ENCODE data around the gene DPYSL5.

The DPYSL5 gene

GRCh38 chr2:26989156-26989555 lies 141.2 kb downstream of the DPYSL5 start:
- Mint-ChIP-seq H3K9me3 (no peaks in the 10 kb centered on the region), H3K36me3 (ENCODE audit: low read depth) (no peaks in the 10 kb centered on the region), H3K27me3 (peaks cover 3% of the 10 kb centered on the region), H3K27ac (no peak overlapping the region), H3K4me3 (no peak overlapping the region), H3K4me1 (ENCODE audit: low read depth) (no peaks in the 10 kb centered on the region)
- intact Hi-C loops (cut with micrococcal nuclease) = no loop called here

DNA sequence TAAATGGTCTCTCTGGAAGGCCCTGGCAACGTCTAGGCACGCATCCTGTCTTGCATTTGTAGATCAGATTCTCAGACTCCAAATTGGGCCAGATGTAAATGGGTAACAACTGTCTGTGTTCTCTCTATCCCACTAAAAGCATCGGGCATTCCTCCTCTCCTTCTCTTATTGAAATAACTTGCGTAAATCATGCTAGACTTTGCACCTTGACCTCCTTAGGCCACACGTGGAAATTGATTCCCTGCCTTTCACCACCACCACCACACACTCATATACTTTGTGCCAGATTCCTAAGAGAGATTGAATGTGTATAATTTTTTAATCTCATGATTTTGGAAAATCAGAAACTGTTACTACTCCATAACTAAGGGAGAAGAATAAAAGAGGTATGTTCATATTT lies 143.8 kb downstream of the DPYSL5 start:
- no peaks in the 10 kb centered on the region for H3K36me3 Mint-ChIP-seq (ENCODE audit: low read depth)
- H3K4me1 Mint-ChIP-seq (ENCODE audit: low read depth) = no peaks in the 10 kb centered on the region
- H3K4me3 Mint-ChIP-seq = no peak overlapping the region
- intact Hi-C loops (cut with micrococcal nuclease) = no loop called here
- peaks cover 3% of the 10 kb centered on the region for H3K27me3 Mint-ChIP-seq
- H3K27ac Mint-ChIP-seq = no peak overlapping the region
- H3K9me3 Mint-ChIP-seq = no peaks in the 10 kb centered on the region

DNA sequence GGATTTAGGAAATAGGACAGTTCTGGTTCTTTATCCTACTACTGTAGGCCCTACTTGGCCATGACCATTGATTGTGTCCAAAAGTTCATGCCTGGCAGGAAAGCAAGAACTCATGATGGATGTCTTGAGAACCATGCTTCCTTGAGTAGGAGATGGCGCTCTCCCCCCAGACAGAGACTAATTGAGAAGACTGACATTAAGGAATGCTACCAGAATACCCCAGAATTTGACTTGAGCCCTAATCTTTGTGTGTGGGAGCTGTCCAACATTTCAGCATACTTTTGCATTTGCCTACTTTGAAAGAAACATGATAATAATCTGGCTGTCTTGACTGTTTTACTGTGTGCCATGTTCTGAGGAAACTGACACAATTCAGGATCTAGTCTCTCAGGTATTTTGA lies 145.8 kb downstream of the DPYSL5 start:
- Mint-ChIP-seq H3K36me3 (ENCODE audit: low read depth) (no peaks in the 10 kb centered on the region), H3K9me3 (no peaks in the 10 kb centered on the region), H3K27ac (no peak overlapping the region), H3K27me3 (peaks cover 3% of the 10 kb centered on the region), H3K4me1 (ENCODE audit: low read depth) (no peaks in the 10 kb centered on the region), H3K4me3 (no peak overlapping the region)
- intact Hi-C loops (cut with micrococcal nuclease) = no loop called here

GRCh38 chr2:26994983-26995382 lies 147.1 kb downstream of the DPYSL5 start:
- Mint-ChIP-seq H3K36me3 (ENCODE audit: low read depth) (no peaks in the 10 kb centered on the region), H3K9me3 (no peaks in the 10 kb centered on the region), H3K4me1 (ENCODE audit: low read depth) (peaks cover 1% of the 10 kb centered on the region), H3K4me3 (no peak overlapping the region), H3K27ac (no peak overlapping the region), H3K27me3 (peaks cover 3% of the 10 kb centered on the region)
- intact Hi-C loops (cut with micrococcal nuclease) = no loop called here

DNA sequence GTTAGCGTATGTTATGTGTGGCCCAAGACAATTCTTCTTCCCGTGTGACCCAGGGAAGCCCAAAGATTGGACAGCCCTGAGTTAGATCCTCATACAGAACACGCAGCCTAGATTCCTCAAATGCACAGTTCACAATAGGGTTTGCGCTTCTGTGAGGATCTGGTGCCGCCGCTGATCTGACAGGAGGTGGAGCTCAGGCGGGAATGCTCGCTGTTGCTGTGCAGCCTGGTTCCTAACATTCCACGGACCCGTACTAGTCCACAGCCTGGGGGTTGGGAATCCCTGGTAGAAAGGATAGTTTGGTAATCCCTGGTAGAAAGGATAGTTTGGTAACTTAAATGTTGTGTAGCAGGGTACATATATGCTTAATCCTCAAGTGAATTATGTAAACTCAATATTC lies 149.5 kb downstream of the DPYSL5 start:
- peaks cover 8% of the 10 kb centered on the region for H3K4me1 Mint-ChIP-seq (ENCODE audit: low read depth)
- H3K36me3 Mint-ChIP-seq (ENCODE audit: low read depth) = no peaks in the 10 kb centered on the region
- no peaks in the 10 kb centered on the region for H3K27me3 Mint-ChIP-seq
- no peak overlapping the region for H3K4me3 Mint-ChIP-seq
- intact Hi-C loops (cut with micrococcal nuclease) = no loop called here
- H3K27ac Mint-ChIP-seq = no peak overlapping the region
- H3K9me3 Mint-ChIP-seq = no peaks in the 10 kb centered on the region

DNA sequence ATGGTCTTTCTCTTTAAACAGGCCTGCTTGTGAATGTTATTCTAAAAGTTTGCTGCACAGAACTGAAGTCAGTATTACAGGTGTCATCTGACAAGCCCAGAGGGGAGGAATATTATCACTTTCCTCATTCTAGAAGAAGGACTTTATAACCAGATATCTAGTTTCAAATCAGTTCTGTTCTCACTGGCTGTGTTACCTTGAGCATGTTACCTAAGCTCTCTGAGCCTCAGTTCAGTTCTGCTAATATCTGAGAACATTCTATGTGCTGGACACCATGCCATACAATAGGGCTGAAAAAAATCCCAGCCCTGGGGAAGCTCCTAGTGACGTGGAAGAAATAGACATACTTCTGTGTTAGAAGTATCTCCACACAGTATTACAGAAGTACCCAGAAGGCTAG lies 150.4 kb downstream of the DPYSL5 start:
- Mint-ChIP-seq H3K9me3 (no peaks in the 10 kb centered on the region), H3K36me3 (ENCODE audit: low read depth) (no peaks in the 10 kb centered on the region), H3K27me3 (no peaks in the 10 kb centered on the region), H3K4me1 (ENCODE audit: low read depth) (peaks cover 8% of the 10 kb centered on the region), H3K27ac (no peak overlapping the region), H3K4me3 (no peak overlapping the region)
- intact Hi-C loops (cut with micrococcal nuclease) = no loop called here
